T-helper 17 cell (primary cell): ENCODE measurements around the gene MIB2. TPM values are rescaled to one million over a fixed set of nuclear protein-coding genes. Genes with fewer than 3 reads are reported as not detected.
"Not testable (repeated sequence)": the region's sequence is repeated elsewhere in the genome, so short reads cannot be mapped to it uniquely, and the experiment has no call there.

Source experiments
- ATAC-seq: fragments of 150-1000 bp; cut with Tn5 transposase; 2 replicates; pipeline ENCODE4 v1.10.0; 2021; ENCODE audit warnings: mild to moderate bottlenecking, moderate library complexity
- DNase-seq, 3 donors: peaks; one replicate each; pipeline versions ENCODE4 v3.0.0 to v3.0.0-alpha.2; 2020 to 2021
- H3K9me3 ChIP-seq: one replicate; pipeline ENCODE4 v1.7.0; 2013; ENCODE audit warnings: low read length, mild to moderate bottlenecking; ENCODE audit not compliant: control insufficient read depth, poor library complexity, severe bottlenecking
- H3K27ac Mint-ChIP-seq: one replicate; pipeline ENCODE4 v1.8.0; 2022; ENCODE audit warnings: mild to moderate bottlenecking, moderate library complexity, mixed read lengths
- H3K27me3 Mint-ChIP-seq: one replicate; pipeline ENCODE4 v1.8.0; 2022; ENCODE audit warnings: mixed read lengths
- H3K36me3 Mint-ChIP-seq: one replicate; pipeline ENCODE4 v1.8.0; 2022; ENCODE audit warnings: low read depth, mixed read lengths
- H3K4me1 Mint-ChIP-seq: one replicate; pipeline ENCODE4 v1.8.0; 2022; ENCODE audit warnings: mild to moderate bottlenecking, mixed read lengths
- H3K4me3 Mint-ChIP-seq: one replicate; pipeline ENCODE4 v1.8.0; 2022; ENCODE audit warnings: mild to moderate bottlenecking, moderate library complexity, mixed read lengths
- total RNA-seq, 4 donors: library from RNA in 2 of 4; stranded (reverse) in 2 of 4; gene quantifications; one replicate each; pipeline ENCODE4 v1.2.3 and lab custom pipeline; 2022 to 2026

MIB2 gene
- total RNA-seq, 2 donors from 2014 or later = 42.0 to 50.0 TPM

DNA sequence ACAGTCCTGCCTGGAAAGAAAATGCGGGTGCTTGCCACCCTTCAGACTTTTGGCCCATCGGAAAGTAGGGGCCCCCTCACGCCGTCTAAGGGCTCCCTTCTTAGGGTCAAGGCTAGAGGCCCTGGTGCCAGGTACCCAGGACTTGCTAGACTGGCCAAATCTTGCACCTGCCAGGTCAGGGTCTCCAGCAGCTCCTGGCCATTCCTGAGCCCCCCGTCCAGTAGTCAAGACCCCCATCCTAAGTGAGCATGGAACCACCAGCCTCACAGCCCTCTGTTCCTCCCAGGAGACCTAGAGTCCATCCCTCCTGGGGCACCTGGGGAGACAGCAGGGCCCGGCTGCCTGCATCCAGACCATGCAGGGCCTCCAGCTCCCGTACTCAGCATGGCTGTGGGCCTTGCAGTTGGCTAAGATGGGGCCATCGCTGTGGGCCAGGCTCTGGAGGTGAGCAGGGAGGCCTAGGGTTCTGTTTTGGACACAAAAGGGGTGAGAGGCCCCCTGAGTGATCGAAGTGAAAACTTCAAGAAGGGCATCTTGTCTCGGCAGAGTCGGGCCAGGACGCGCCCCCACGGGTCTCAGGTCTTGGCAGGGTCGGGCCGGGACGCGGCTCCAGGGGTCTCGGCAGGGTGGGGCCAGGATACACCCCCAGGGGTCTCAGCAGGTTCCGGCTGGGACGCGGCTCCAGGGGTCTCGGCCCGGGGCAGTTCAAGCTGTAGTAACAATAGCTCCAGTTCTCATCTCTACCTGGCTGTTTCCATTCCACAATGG is 21.3 kb upstream of the MIB2 start:
- peaks cover 5% of the 10 kb centered on the region for H3K27me3 Mint-ChIP-seq
- H3K9me3 ChIP-seq = no peaks in the 10 kb centered on the region
- no peak for ATAC-seq
- peaks cover 3% of the 10 kb centered on the region for H3K4me1 Mint-ChIP-seq
- no peak overlapping the region for H3K27ac Mint-ChIP-seq
- DNase-seq = no peak
- no peak overlapping the region for H3K4me3 Mint-ChIP-seq
- H3K36me3 Mint-ChIP-seq = no peaks in the 10 kb centered on the region

DNA sequence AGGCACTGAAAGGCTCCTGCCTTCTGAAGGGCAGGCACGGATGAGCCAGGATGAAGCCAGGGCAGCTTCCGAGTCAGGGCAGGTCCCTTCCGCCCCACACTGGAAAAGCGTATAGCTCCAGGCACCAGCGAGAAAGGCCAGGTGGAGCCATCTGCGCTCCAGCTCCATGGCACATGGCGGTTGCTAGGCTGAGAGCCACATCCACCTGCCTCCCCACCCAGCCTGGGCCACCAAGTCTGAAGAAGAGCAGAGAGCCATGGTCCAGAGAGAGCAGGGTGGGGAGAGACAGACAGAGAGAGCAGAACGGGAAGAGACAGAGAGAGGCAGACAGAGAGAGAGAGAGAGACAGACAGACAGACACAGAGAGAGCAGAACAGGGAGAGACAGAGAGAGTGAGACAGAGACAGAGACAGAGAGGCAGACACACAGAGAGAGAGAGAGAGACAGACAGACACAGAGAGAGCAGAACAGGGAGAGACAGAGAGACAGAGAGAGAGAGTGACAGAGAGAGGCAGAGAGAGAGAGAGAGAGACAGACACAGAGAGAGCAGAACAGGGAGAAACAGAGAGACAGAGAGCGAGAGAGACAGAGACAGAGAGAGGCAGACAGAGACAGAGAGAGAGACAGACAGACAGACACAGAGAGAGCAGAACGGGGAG is 20.6 kb upstream of the MIB2 start:
- Mint-ChIP-seq H3K27me3 (peaks cover 5% of the 10 kb centered on the region), H3K27ac (no peak overlapping the region), H3K36me3 (no peaks in the 10 kb centered on the region), H3K4me1 (peaks cover 3% of the 10 kb centered on the region), H3K4me3 (no peak overlapping the region)
- ATAC-seq = no peak
- no peak for DNase-seq
- no peaks in the 10 kb centered on the region for H3K9me3 ChIP-seq

GRCh38 chr1:1595341-1595740 is 20.0 kb upstream of the MIB2 start:
- H3K4me3 Mint-ChIP-seq, ATAC-seq, H3K27ac Mint-ChIP-seq, H3K4me1 Mint-ChIP-seq, H3K9me3 ChIP-seq, H3K27me3 Mint-ChIP-seq, H3K36me3 Mint-ChIP-seq, DNase-seq: not testable (repeated sequence)

DNA sequence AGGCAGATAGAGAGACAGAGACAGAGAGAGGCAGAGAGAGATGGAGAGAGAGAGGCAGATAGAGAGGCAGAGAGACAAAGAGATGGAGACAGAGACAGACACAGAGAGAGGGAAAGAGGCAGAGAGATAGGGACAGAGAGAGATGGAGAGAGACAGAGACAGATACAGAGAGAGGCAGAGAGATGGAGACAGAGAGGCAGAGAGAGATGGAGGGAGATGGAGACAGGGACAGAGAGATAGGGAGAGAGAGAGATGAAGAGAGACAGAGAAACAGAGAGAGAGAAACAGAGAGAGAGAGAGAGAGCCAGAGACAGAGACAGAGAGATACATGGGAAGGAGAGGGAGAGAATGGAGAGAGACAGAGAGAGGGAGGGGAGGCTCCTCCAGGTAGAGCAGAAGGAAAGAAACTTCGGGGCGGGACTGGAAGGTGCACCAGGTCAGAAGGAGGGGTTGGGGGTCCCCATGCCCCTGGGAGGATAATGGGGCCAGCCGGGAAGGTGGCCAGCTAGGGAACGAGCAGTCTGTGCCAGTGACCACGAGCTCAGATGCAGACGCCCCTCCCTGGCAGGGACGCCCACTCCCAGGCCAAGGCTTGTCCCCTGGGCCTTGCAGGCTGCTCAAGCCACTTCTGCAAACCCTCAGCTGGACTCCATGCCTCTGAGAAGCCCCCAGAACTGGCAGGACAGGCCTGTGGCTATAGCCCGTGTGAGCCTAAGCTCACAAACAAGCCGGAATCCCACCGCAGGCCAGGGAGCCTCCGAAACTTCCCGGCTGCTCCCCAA is 18.6 kb upstream of the MIB2 start:
- H3K9me3 ChIP-seq = no peaks in the 10 kb centered on the region
- no peak for ATAC-seq
- Mint-ChIP-seq H3K27ac (no peak overlapping the region), H3K36me3 (no peaks in the 10 kb centered on the region), H3K4me1 (peaks cover 3% of the 10 kb centered on the region), H3K27me3 (peaks cover 5% of the 10 kb centered on the region), H3K4me3 (no peak overlapping the region)
- no peak for DNase-seq

DNA sequence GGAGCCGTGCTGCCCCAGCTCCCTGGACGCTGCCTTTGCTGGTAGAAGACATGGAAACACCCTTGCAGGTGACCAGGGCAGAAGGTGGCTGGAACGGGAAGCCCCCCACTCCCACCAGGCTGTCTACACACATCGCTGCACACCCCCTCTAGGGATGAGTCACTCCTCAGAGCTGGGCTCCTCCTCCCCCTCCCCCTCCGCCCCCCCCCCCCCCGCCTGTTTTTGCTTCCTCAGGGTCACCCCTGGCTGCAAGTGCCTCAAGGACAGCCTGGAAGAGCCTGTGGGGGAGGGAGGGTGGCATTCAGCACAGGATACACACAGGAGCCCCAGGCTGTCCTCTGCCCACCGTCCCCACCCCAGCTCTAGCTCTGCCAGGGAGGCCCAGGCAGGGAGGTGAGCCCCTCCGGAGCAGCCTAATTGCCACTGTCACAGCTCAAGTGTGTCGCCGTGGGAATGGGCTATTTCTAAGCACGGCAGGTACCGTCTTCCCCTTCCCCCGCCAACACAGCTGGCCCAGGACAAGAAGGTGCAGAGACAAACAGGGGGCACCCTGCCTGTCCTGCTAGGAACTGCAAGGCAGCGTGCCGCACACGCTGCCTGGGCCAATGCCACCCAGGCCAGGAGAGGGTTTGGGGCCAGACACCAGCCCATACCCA is 17.9 kb upstream of the MIB2 start:
- H3K27me3 Mint-ChIP-seq = peaks cover 5% of the 10 kb centered on the region
- H3K27ac Mint-ChIP-seq = no peak overlapping the region
- H3K9me3 ChIP-seq = no peaks in the 10 kb centered on the region
- peak overlapping the region; percentile 57 for H3K4me3 Mint-ChIP-seq
- no peaks in the 10 kb centered on the region for H3K36me3 Mint-ChIP-seq
- no peak for DNase-seq
- peaks cover 3% of the 10 kb centered on the region for H3K4me1 Mint-ChIP-seq
- peak; percentile 35 for ATAC-seq

DNA sequence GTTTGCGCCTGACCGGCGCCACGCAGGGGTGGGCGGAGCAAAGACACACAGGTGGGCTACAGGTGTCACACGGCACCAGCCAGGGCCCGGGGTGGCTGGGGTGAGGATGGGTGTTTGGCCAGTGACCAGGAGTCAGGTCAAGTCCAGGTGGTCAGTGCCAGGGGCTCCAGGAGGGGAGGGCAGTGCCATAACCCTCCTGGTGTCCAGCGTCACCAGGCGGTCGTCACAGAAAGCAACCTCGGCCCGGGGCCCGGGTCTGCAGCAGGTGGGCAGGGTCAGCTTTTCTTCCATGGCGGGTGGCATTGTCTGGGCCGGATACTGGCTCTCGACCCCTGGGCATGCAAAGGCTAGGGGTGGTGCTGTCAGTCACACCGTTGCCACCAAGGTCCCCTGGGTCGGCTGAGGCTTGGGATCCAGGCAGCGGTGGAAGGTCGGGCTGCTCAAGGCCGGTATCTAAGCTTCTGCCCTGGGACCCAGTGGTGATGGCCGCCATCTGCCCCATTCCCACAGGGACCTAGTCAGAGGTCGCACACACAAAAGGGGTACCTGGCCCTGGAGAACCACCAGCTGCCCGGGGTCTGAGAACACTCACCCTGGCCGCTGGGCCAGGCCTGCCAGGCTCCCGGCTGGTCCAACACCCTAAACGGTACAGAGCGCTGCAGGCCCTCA is 17.1 kb upstream of the MIB2 start:
- DNase-seq (no peak), ATAC-seq (no peak)
- Mint-ChIP-seq H3K4me1 (peaks cover 3% of the 10 kb centered on the region), H3K4me3 (peak overlapping the region; percentile 88), H3K36me3 (no peaks in the 10 kb centered on the region), H3K27me3 (peaks cover 5% of the 10 kb centered on the region), H3K27ac (peak overlapping the region; percentile 70)
- H3K9me3 ChIP-seq = no peaks in the 10 kb centered on the region

DNA sequence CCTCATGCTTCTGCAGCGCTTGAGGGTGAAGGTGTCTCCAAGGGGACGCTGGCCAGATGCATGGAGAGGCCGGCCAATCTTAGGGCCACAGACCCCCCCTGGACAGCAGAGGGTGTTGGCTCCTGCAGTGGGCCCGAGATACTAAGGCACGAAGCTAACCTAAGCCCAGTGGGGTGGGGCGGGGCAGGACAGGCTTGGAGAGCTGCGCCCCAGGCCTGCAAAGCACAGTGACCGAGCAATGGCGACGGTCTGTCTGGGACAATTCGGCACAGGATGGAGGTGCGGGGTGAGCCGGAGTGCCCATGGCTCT is 16.6 kb upstream of the MIB2 start:
- ATAC-seq = no peak
- no peak for DNase-seq
- no peaks in the 10 kb centered on the region for H3K9me3 ChIP-seq
- H3K4me1 Mint-ChIP-seq = peaks cover 3% of the 10 kb centered on the region
- no peaks in the 10 kb centered on the region for H3K36me3 Mint-ChIP-seq
- H3K27ac Mint-ChIP-seq = peak overlapping the region; percentile 70
- peaks cover 5% of the 10 kb centered on the region for H3K27me3 Mint-ChIP-seq
- H3K4me3 Mint-ChIP-seq = peak overlapping the region; percentile 88

GRCh38 chr1:1599030-1599934 is 16.0 kb upstream of the MIB2 start:
- no peaks in the 10 kb centered on the region for H3K9me3 ChIP-seq
- Mint-ChIP-seq H3K36me3 (no peaks in the 10 kb centered on the region), H3K4me3 (peak overlapping the region; percentile 88), H3K4me1 (peaks cover 3% of the 10 kb centered on the region), H3K27me3 (peaks cover 5% of the 10 kb centered on the region), H3K27ac (peak overlapping the region; percentile 70)
- ATAC-seq = peak; percentile 64
- no peak for DNase-seq

DNA sequence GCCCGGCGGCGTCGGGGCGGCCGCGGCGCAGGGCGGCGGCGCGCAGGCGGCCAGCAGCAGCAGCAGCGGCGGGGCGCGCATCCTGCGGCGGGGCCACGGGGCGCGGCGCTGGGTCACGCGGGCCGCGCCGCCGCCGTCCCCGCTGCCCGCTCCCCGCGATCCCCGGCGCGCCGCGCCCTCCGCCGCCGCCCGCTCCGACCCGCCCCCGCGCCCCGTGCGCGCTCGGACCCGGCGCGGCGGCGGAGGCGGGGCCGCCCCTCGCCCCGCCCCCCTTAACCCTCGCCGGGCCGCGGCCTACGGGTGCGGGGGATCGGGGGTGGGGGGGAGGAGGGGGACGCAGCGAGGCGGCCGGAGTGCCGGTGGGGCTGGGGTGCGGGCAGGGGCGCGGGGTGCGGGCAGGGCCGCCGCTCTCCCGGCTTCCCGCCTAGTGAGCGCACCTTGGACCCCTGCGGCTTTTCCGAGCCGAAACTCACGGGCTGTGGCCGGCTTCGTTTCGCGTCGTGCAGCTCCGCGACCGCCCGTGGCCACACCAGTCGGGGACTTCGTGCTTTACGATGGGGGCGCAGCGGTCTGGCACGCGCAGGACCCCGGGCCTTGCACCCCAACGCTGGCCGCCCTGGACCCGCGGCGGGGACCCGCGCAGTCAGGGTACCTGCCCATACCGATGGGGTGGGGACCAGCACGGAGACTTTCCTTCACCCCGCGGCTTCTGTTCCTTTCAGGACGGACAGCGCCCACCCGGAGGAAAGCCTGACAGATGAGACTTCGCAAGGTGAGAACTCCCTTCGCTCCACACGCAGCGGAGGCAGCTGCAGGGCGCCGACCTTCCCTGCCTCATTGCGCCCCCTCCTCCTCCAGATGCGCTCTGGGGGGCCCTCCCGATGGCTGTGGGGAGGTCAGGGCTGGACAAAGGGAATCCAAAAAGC is 15.1 kb upstream of the MIB2 start, which contains the start of gene FNDC10:
FNDC10 (minus strand) TSS at position 201 of the 926 bp plus-strand sequence; CDS start at position 81, 120 bp downstream.
- Mint-ChIP-seq H3K27ac (peak within 1 kb of the TSS; percentile 70), H3K4me3 (peak within 1 kb of the TSS; percentile 88), H3K27me3 (peaks cover 5% of the 10 kb centered on the region), H3K4me1 (peaks cover 3% of the 10 kb centered on the region), H3K36me3 (no peaks in the 10 kb centered on the region)
- DNase-seq (no peak), ATAC-seq (peak; percentile 52)
- no peaks in the 10 kb centered on the region for H3K9me3 ChIP-seq

DNA sequence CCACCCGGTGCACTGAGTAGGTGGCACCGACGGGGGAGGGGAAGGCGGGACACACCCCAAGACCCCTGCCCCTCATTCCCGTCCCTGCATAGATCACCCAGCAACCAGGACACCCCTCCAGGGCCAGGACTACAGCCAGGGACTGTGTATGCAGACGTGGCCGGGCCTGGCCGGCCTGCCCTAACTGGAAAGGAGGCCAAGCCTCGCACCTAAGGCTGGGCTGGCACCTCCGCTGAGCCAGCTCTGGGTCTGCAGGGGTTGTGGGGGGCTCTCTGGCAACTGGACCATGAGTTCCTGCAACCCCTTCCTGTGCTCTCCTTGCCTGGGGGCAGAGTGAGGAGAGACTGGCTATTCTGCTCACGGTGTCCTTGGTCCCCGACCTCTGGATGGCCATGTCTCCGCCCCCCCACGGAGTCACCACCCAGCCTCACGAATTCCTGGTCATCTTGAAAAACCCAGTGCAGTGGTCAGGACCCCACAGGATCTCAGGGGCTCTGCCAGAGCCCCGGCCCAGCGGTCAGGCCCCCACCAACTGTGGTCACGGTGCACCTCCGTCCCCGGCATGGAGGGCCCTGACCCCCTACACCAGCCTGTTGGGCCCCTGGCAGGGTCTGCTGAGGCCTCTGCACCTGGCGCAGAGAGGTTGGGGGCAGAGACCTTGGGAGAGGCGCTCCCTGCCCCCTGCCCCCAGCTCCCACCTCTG is 14.3 kb upstream of the MIB2 start:
- no peak overlapping the region for H3K27ac Mint-ChIP-seq
- peaks cover 5% of the 10 kb centered on the region for H3K27me3 Mint-ChIP-seq
- H3K4me1 Mint-ChIP-seq = peaks cover 3% of the 10 kb centered on the region
- peak overlapping the region; percentile 77 for H3K4me3 Mint-ChIP-seq
- ATAC-seq = no peak
- DNase-seq = no peak
- no peaks in the 10 kb centered on the region for H3K9me3 ChIP-seq
- H3K36me3 Mint-ChIP-seq = no peaks in the 10 kb centered on the region
